Spleen (tissue), 11 donors: Measurements from ENCODE around the gene MMP15. TPM values are rescaled to one million over a fixed set of nuclear protein-coding genes. Genes with fewer than 3 reads are reported as not detected.

Experiments used
- DNase-seq: peaks from one replicate; pipeline ENCODE4 v3.0.0-alpha.2; 2020
- H3K27ac ChIP-seq, 8 donors: fragments of 200-600 bp; sonication (generic) in 7 of 8; 1 replicate in 4 of 8; 2 replicates in 4 of 8; pipeline versions ENCODE4 v1.5.0 to v1.8.0; 2016 to 2021; ENCODE audit warnings: inconsistent platforms in 4 of 8, mild to moderate bottlenecking in 4 of 8, moderate library complexity in 1 of 8
- H3K27me3 ChIP-seq, 7 donors: fragments of 200-600 bp; sonication (generic) in 6 of 7; replicated peaks in 1 of 7; 1 replicate in 4 of 7; 2 replicates in 3 of 7; pipeline versions ENCODE4 v1.5.0 to v1.8.0; 2016 to 2021; ENCODE audit warnings: inconsistent platforms in 3 of 7, mild to moderate bottlenecking in 1 of 7
- H3K36me3 ChIP-seq, 6 donors: fragments of 200-600 bp; sonication (generic) in 5 of 6; 1 replicate in 4 of 6; 2 replicates in 2 of 6; pipeline versions ENCODE4 v1.5.0 to v1.8.0; 2016 to 2021; ENCODE audit warnings: inconsistent platforms in 2 of 6
- H3K4me1 ChIP-seq, 6 donors: fragments of 200-600 bp; sonication (generic) in 5 of 6; 1 replicate in 3 of 6; 2 replicates in 3 of 6; pipeline versions ENCODE4 v1.5.0 to v1.8.0; 2016 to 2021; ENCODE audit warnings: inconsistent platforms in 3 of 6
- H3K4me3 ChIP-seq, 8 donors: fragments of 200-600 bp; sonication (generic) in 7 of 8; 1 replicate in 4 of 8; 2 replicates in 4 of 8; pipeline versions ENCODE4 v1.5.0 to v1.8.0; 2016 to 2021; ENCODE audit warnings: inconsistent platforms in 4 of 8, mild to moderate bottlenecking in 4 of 8, moderate library complexity in 2 of 8
- H3K9me3 ChIP-seq, 8 donors: fragments of 200-600 bp; sonication (generic) in 7 of 8; 1 replicate in 4 of 8; 2 replicates in 4 of 8; pipeline versions ENCODE4 v1.5.0 to v1.8.0; 2016 to 2021; ENCODE audit warnings: inconsistent platforms in 4 of 8
- POLR2A ChIP-seq, 3 donors: fragments of 450-650 bp; IDR thresholded peaks; one replicate each; pipeline ENCODE4 v1.5.1; 2017; ENCODE audit warnings: antibody characterized with exemption in 3 of 3, mild to moderate bottlenecking in 1 of 3
- POLR2AphosphoS5 ChIP-seq, 3 donors: sonication (generic); formaldehyde crosslinking; IDR thresholded peaks; one replicate each; pipeline ENCODE4 v1.5.1; 2017; ENCODE audit warnings: antibody characterized with exemption in 3 of 3
- WGBS, 5 donors: extraction: QIAGEN DNeasy Blood & Tissue Kit in 3 of 5; methylation state at CpG; one replicate each; pipeline versions ENCODE4 v1.1.5 to v1.1.7; 2013 to 2018; 5-methylcytosine and 5-hydroxymethylcytosine counted together
- intact Hi-C: fragments of 100-400 bp; cut with DNase I; formaldehyde crosslinking; loops from one replicate; pipeline ENCODE4 v1.15.0; 2023; ENCODE audit warnings: low total_unique reads
- polyA plus RNA-seq, 3 donors: library from polyadenylated mRNA; stranded (reverse); fragments of 200-250 nt; gene quantifications; one replicate each; pipeline ENCODE4 v1.2.1, GENCODE V29; 2013
- total RNA-seq, 7 donors: library from RNA; depleted of rRNA in 3 of 7; stranded (reverse); fragments of >200 nt in 3 of 7; fragmentation: NEBNext Ultra II Directional in 4 of 7; extraction: Animal tissue kit (Norgen Biotek cat#: 25700) in 4 of 7; gene quantifications; one replicate each; pipeline versions ENCODE4 v1.1.0 to v1.2.1, GENCODE V29; 2016 to 2021
- TF ChIP-seq, protein P1 (sequence below), 11 experiments: fragments of 200-600 bp in 7 of 11; fragments of 450-650 bp in 4 of 11; sonication (generic) in 4 of 11; IDR thresholded peaks in 8 of 11; conservative IDR thresholded peaks in 3 of 11; 1 replicate in 7 of 11; 2 replicates in 4 of 11; pipeline versions ENCODE4 v1.4.0 to v1.8.0; 2016 to 2021; ENCODE audit warnings: antibody characterized with exemption in 11 of 11, inconsistent platforms in 4 of 11, mild to moderate bottlenecking in 1 of 11
- donor health status: healthy with polysubstance abuse.
- donor health status: DM: no; HTN: no; CAD: no; lungs with moderate emphysema.
- donor health status: DM: no; HTN: no; CAD: no.
- donor health status: Bipolar disorder and iron deficiency.
- donor health status: healthy.
- donor health status: DM: no; HTN: no; CAD: no.
- donor health status: DM: yes; HTN: yes; CAD: no.

Gene MMP15
- total and polyA plus RNA-seq, 10 donors = 2.3 to 24.2 (median 14.0) TPM

DNA sequence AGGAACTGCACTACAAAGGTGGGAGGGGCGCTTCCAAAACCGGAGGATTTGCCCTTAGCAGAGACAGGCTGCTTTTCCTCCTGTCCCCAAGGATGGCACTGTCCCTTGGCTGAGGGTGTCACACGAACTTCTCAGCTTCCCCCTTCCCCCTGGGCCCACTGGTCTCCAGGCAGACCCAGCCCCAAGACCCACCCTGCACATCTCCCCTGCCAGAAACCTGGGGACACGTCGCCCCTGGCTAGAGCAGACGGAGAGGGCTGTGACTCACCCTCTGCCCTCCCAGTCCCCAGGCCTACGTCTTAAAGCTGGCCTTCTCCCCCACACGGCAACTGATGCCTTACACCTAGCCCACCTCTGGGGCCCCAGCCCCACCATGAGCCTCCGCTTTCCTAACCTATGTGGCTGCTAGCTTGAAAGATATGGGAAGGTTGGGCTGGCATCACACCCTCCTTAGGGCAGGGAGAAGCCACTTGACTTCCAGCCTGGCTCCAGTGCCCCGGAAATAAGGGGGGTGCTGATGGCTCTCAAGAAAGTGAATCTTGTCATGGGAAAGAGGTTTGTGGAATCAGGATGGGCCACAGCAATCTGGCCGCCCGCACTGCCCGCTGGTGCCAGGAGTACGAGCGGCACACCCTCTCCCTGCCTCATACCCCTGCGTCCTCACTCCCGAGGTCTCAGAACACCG is 29.7 kb upstream of the MMP15 start:
- H3K9me3 ChIP-seq = no peaks in the 10 kb centered on the region
- H3K36me3 ChIP-seq = peaks cover 7 to 52% (median 29%) of the 10 kb centered on the region in 6 donors
- H3K27ac ChIP-seq = peak overlapping the region in 4 of 8 donors; percentile 26 to 64 (median 32)
- intact Hi-C loops = no loop called here
- DNase-seq = peak; percentile 72
- no peaks in the 10 kb centered on the region for H3K27me3 ChIP-seq
- TF ChIP-seq, protein P1, sequence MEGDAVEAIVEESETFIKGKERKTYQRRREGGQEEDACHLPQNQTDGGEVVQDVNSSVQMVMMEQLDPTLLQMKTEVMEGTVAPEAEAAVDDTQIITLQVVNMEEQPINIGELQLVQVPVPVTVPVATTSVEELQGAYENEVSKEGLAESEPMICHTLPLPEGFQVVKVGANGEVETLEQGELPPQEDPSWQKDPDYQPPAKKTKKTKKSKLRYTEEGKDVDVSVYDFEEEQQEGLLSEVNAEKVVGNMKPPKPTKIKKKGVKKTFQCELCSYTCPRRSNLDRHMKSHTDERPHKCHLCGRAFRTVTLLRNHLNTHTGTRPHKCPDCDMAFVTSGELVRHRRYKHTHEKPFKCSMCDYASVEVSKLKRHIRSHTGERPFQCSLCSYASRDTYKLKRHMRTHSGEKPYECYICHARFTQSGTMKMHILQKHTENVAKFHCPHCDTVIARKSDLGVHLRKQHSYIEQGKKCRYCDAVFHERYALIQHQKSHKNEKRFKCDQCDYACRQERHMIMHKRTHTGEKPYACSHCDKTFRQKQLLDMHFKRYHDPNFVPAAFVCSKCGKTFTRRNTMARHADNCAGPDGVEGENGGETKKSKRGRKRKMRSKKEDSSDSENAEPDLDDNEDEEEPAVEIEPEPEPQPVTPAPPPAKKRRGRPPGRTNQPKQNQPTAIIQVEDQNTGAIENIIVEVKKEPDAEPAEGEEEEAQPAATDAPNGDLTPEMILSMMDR (IDR thresholded peaks at IDR 0.05 in 8 of 11, conservative IDR thresholded peaks at IDR 0.05 in 3 of 11) = no peak
- TF ChIP-seq POLR2AphosphoS5 (IDR thresholded peaks at IDR 0.05) = peak in 1 of 3 donors; percentile 4
- whole genome bisulfite sequencing, 5 donors = 90 to 94% (median 92%) methylated on average over 16 to 18 of the region's 18 CpGs
- no peak overlapping the region for H3K4me3 ChIP-seq
- peaks cover 21 to 74% (median 59%) of the 10 kb centered on the region in 6 donors for H3K4me1 ChIP-seq

DNA sequence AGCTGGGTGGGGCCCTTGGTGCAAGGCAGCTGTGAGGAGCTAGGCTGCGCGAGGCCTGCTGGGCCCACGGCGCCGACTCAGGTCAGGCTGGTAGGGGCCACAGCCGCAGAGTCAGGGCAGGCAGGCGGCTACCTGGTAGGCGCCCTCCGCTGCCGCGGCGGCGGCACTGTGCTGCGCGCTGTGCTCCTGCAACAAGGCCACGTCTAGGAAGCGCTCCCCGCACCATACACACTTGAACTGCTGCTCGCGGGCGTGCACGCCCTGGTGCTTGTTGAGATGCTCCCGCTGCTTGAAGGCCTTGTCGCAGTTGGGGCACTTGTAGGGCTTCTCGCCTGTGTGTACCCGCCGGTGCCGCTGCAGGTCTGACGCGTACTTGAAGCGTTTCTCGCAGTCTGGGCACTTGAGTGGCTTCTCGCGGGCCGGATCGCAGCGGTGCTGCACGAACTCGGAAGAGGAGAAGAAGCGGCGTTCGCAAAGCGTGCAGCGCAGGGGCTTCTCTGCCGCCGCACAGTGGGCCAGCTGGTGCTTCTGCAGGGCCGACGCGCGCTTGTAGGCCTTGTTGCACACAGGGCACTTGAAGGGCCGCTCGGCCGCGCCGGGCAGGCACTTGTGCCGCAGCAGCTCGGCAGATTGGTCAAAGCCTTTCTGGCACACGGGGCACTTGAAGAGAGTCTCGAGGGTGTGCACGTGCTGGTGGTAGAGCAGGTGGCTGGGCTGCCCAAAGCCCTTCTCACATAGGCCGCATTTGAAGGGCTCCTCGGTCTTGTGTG is 29.0 kb upstream of the MMP15 start:
- Histone ChIP-seq H3K9me3 (no peaks in the 10 kb centered on the region), H3K27ac (peak overlapping the region in 2 of 8 donors; percentile 64 to 96), H3K4me3 (no peak overlapping the region), H3K4me1 (peaks cover 21 to 82% (median 63%) of the 10 kb centered on the region in 6 donors), H3K36me3 (peaks cover 7 to 52% (median 29%) of the 10 kb centered on the region in 6 donors), H3K27me3 (no peaks in the 10 kb centered on the region)
- DNase-seq = peak; percentile 78
- 96 to 98% (median 97%) methylated on average over 34 to 62 of the region's 62 CpGs for WGBS, 5 donors
- intact Hi-C loops = no loop called here
- TF ChIP-seq POLR2A (IDR thresholded peaks at IDR 0.05) = no peak
- peak in 1 of 3 donors; percentile 40 for TF ChIP-seq POLR2AphosphoS5 (IDR thresholded peaks at IDR 0.05)

DNA sequence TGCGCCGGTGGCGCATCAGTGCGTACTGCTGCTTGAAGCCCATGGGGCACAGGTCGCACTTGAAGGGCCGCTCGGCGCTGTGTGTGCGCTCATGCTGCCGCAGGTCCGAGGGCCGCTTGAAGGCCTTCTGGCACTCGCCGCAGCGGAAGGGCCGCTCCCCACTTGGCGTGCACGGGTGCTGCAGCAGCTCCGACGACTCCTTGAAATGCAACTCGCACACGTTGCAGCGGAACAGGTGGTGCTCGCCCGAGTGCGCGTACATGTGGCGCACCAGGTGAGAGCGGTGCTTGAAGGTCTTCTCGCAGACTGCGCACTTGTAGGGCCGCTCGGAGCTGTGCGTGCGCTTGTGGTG is 28.4 kb upstream of the MMP15 start:
- Histone ChIP-seq H3K36me3 (peaks cover 7 to 52% (median 29%) of the 10 kb centered on the region in 6 donors), H3K9me3 (no peaks in the 10 kb centered on the region), H3K4me3 (peak overlapping the region in 1 of 8 donors; percentile 88), H3K27me3 (no peaks in the 10 kb centered on the region), H3K4me1 (peaks cover 21 to 87% (median 69%) of the 10 kb centered on the region in 6 donors), H3K27ac (peak overlapping the region in 2 of 8 donors; percentile 96 to 98)
- WGBS, 5 donors = 96 to 100% (median 97%) methylated on average over 19 to 35 of the region's 35 CpGs
- peak; percentile 82 for DNase-seq
- TF ChIP-seq, protein P1 (IDR thresholded peaks at IDR 0.05 in 8 of 11, conservative IDR thresholded peaks at IDR 0.05 in 3 of 11) = no peak
- TF ChIP-seq POLR2AphosphoS5 (IDR thresholded peaks at IDR 0.05) (no peak), POLR2A (IDR thresholded peaks at IDR 0.05) (no peak)
- intact Hi-C loops = no loop called here

DNA sequence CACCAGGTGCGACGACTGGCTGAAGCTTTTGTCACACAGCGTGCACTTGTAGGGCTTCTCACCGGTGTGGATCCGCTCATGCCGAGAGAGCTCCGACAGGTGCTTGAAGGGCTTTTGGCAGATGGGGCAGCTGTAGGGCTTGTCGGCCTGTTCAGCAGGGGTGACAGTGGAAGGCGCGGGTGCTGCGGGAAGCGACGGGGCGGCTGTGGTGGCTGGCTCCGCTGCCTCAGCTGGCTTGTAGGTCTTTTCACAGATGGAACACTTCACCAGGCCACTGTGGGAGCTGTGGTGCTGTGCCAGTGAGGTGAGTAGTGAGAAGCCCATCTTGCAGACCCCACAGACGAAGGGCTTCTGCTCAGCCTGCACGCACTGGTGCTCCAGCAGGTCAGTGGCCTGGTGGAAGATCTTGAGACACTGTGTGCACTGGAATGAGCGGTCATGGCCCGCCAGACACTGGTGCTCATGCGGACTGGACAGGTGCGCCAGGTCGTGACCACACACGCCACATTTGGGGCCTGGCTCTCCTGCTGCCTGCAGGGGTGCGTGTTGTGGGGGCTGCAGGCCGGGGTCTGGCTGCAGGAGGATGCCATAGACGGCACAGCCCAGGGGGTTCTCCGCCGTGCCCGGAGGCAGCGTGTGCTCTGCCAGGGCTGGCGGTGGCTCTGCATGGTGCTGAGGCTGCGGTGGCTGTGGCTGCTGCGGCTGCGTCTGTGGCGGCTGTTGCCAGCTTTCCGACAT is 27.9 kb upstream of the MMP15 start:
- intact Hi-C loops = no loop called here
- DNase-seq = peak; percentile 81
- 93 to 98% (median 95%) methylated on average over 32 to 36 of the region's 36 CpGs for WGBS, 5 donors
- Histone ChIP-seq H3K36me3 (peaks cover 7 to 55% (median 30%) of the 10 kb centered on the region in 6 donors), H3K4me3 (peak overlapping the region in 2 of 8 donors; percentile 77 to 88), H3K27me3 (no peaks in the 10 kb centered on the region), H3K27ac (peak overlapping the region in 7 of 8 donors; percentile 90 to 98 (median 96)), H3K4me1 (peaks cover 21 to 93% (median 71%) of the 10 kb centered on the region in 6 donors), H3K9me3 (no peaks in the 10 kb centered on the region)
- TF ChIP-seq, protein P1 (IDR thresholded peaks at IDR 0.05 in 8 of 11, conservative IDR thresholded peaks at IDR 0.05 in 3 of 11) = no peak
- TF ChIP-seq POLR2A (IDR thresholded peaks at IDR 0.05) (no peak), POLR2AphosphoS5 (IDR thresholded peaks at IDR 0.05) (peak in 1 of 3 donors; percentile 15)
